ENCODE measurements around the gene CLEC16A.

The CLEC16A gene

DNA sequence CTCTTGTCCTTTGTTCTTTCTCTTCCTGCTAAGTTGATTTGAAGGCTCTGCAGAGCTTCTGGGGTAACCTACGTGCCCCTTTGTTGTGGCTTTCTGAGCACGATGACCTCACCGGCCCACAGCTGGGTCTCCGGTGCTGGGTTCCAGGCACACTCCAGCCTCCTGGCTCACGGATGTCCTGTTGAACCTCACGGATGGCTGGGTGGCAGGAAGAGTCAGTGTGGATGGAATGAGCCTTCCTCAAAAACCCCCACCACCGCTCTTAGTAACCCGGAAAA, 195.7 kb downstream of the CLEC16A start:
- Histone ChIP-seq H3K27me3 (ENCODE audit: insufficient read depth, low read depth) (no peaks in the 10 kb centered on the region), H3K4me3 (IDR thresholded peaks at IDR 0.05; ENCODE audit: insufficient read depth, low read depth, low read length) (no peak overlapping the region), H3K9ac (no peak overlapping the region), H3K4me1 (ENCODE audit: low read depth, poor library complexity, severe bottlenecking) (no peaks in the 10 kb centered on the region), H4K20me1 (ENCODE audit: insufficient read depth) (no peaks in the 10 kb centered on the region), H3K79me2 (ENCODE audit: insufficient read depth, low read depth) (no peaks in the 10 kb centered on the region), H2AFZ (ENCODE audit: low read depth) (no peak overlapping the region), H3K4me2 (no peak overlapping the region), H3K36me3 (ENCODE audit: insufficient read depth) (no peaks in the 10 kb centered on the region), H3K27ac (no peak overlapping the region)
- TF ChIP-seq CTCF (conservative IDR thresholded peaks at IDR 0.05; ENCODE audit: low read depth, low read length) = no peak

DNA sequence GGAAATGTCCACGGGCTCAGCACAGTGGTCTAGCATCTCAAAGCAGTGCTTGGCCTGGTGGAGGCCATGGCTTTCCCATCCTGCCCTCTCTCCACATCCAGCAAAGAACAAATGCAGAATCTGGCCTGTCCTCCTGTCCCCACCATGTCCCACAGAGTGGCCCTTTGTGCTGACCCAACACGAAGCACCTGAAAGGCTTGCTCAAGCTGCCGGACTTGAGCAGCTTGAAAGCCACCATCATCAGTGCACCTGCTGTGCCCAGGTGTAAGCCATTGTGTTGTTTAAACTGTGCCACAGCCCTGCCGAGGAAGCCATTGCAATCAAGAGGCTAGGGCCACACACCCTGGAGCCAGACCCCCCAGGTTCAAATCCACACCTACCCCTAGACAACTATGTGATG, 196.1 kb downstream of the CLEC16A start:
- Histone ChIP-seq H3K4me1 (ENCODE audit: low read depth, poor library complexity, severe bottlenecking) (no peaks in the 10 kb centered on the region), H3K27me3 (ENCODE audit: insufficient read depth, low read depth) (no peaks in the 10 kb centered on the region), H3K9ac (no peak overlapping the region), H4K20me1 (ENCODE audit: insufficient read depth) (no peaks in the 10 kb centered on the region), H3K27ac (no peak overlapping the region), H3K4me2 (no peak overlapping the region), H2AFZ (ENCODE audit: low read depth) (no peak overlapping the region), H3K79me2 (ENCODE audit: insufficient read depth, low read depth) (no peaks in the 10 kb centered on the region), H3K36me3 (ENCODE audit: insufficient read depth) (no peaks in the 10 kb centered on the region), H3K4me3 (IDR thresholded peaks at IDR 0.05; ENCODE audit: insufficient read depth, low read depth, low read length) (no peak overlapping the region)
- TF ChIP-seq CTCF (conservative IDR thresholded peaks at IDR 0.05; ENCODE audit: low read depth, low read length) = no peak

- no peak overlapping the region for H2AFZ ChIP-seq (ENCODE audit: low read depth)
- no peaks in the 10 kb centered on the region for H4K20me1 ChIP-seq (ENCODE audit: insufficient read depth)
- no peak for TF ChIP-seq CTCF (conservative IDR thresholded peaks at IDR 0.05; ENCODE audit: low read depth, low read length)
- no peak overlapping the region for H3K4me3 ChIP-seq (IDR thresholded peaks at IDR 0.05; ENCODE audit: insufficient read depth, low read depth, low read length)
- no peak overlapping the region for H3K4me2 ChIP-seq
- no peaks in the 10 kb centered on the region for H3K36me3 ChIP-seq (ENCODE audit: insufficient read depth)
- no peak overlapping the region for H3K27ac ChIP-seq
- no peaks in the 10 kb centered on the region for H3K27me3 ChIP-seq (ENCODE audit: insufficient read depth, low read depth)
- H3K4me1 ChIP-seq (ENCODE audit: low read depth, poor library complexity, severe bottlenecking) = no peaks in the 10 kb centered on the region
- no peaks in the 10 kb centered on the region for H3K79me2 ChIP-seq (ENCODE audit: insufficient read depth, low read depth)
- H3K9ac ChIP-seq = no peak overlapping the region
These were observed 196.5 kb downstream of the CLEC16A start for GRCh38 chr16:11140867-11141266.

DNA sequence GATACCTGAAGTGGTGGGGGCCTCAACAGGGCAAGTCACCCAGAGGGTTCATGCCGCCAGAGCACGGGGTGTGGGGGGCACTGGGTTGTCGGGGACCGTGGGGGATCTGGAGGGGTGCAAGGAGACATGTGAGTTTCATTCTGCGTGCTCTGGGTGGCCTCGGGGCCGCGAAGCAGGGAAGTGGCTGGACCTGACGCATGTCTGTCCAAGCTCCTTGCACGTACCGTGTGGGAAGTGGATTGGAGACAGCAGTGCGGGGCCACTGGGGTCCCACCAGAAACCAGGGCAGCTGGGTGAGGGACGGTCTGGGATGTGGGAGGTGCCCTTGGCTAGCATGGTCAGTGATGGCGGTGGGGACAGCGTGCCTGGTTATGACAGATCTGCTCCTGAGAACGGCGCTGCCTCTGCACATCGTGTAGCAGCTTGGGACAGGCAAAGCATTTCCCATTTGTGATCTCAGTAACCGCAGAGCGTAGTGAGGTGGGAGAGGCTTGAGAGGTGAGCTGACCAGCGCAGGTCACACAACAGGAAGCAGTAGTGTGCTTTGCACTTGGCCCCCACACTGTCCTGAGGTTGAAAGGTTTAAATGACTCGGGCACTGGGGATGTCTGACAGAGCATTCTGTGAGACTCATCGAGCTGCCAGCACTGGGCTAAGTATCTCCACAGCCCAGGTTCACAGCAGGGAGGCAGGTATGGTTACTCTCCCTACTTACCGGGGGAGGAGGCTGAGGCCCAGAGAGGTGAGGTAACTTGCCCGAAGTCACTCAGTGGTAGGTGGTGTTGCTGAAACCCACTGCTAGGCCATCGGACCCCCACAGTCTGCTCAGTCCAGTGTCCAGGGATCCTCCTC, 197.3 kb downstream of the CLEC16A start:
- no peak overlapping the region for H3K4me3 ChIP-seq (IDR thresholded peaks at IDR 0.05; ENCODE audit: insufficient read depth, low read depth, low read length)
- no peak overlapping the region for H3K27ac ChIP-seq
- no peaks in the 10 kb centered on the region for H4K20me1 ChIP-seq (ENCODE audit: insufficient read depth)
- no peak overlapping the region for H3K9ac ChIP-seq
- H2AFZ ChIP-seq (ENCODE audit: low read depth) = no peak overlapping the region
- no peaks in the 10 kb centered on the region for H3K27me3 ChIP-seq (ENCODE audit: insufficient read depth, low read depth)
- H3K4me1 ChIP-seq (ENCODE audit: low read depth, poor library complexity, severe bottlenecking) = no peaks in the 10 kb centered on the region
- TF ChIP-seq CTCF (conservative IDR thresholded peaks at IDR 0.05; ENCODE audit: low read depth, low read length) = no peak
- H3K4me2 ChIP-seq = no peak overlapping the region
- H3K79me2 ChIP-seq (ENCODE audit: insufficient read depth, low read depth) = no peaks in the 10 kb centered on the region
- H3K36me3 ChIP-seq (ENCODE audit: insufficient read depth) = no peaks in the 10 kb centered on the region
